Subcutaneous abdominal adipose tissue (tissue), 5 donors: ENCODE data around the gene ZNF521.

Experiments
- H3K27ac ChIP-seq: one replicate; pipeline ENCODE4 v1.7.0; 2013; ENCODE audit warnings: low read depth, mild to moderate bottlenecking, inconsistent platforms, low read length, moderate library complexity
- H3K27me3 ChIP-seq, 5 donors: one replicate each; pipeline ENCODE4 v1.7.0; 2013; ENCODE audit warnings: low read length in 5 of 5, inconsistent platforms in 1 of 5; ENCODE audit not compliant: control insufficient read depth in 5 of 5, insufficient read depth in 4 of 5
- H3K36me3 ChIP-seq, 5 donors: one replicate each; pipeline ENCODE4 v1.7.0; 2013; ENCODE audit warnings: low read length in 5 of 5; ENCODE audit not compliant: control insufficient read depth in 5 of 5, insufficient read depth in 5 of 5
- H3K4me1 ChIP-seq, 5 donors: one replicate each; pipeline ENCODE4 v1.7.0; 2013; ENCODE audit warnings: low read length in 5 of 5, mild to moderate bottlenecking in 3 of 5, moderate library complexity in 1 of 5; ENCODE audit not compliant: control insufficient read depth in 5 of 5, insufficient read depth in 5 of 5
- H3K4me3 ChIP-seq, 5 donors: one replicate each; pipeline ENCODE4 v1.7.0; 2013; ENCODE audit warnings: low read length in 5 of 5, low read depth in 1 of 5
- H3K9ac ChIP-seq, 5 donors: one replicate each; pipeline ENCODE4 v1.7.0; 2013; ENCODE audit warnings: low read length in 5 of 5, mild to moderate bottlenecking in 4 of 5, moderate library complexity in 3 of 5
- H3K9me3 ChIP-seq, 5 donors: one replicate each; pipeline ENCODE4 v1.7.0; 2013; ENCODE audit warnings: low read length in 5 of 5; ENCODE audit not compliant: control insufficient read depth in 5 of 5
- donor health status: healthy.
- donor health status: healthy.
- donor health status: healthy.
- donor health status: healthy.
- donor health status: healthy.

Gene ZNF521

DNA sequence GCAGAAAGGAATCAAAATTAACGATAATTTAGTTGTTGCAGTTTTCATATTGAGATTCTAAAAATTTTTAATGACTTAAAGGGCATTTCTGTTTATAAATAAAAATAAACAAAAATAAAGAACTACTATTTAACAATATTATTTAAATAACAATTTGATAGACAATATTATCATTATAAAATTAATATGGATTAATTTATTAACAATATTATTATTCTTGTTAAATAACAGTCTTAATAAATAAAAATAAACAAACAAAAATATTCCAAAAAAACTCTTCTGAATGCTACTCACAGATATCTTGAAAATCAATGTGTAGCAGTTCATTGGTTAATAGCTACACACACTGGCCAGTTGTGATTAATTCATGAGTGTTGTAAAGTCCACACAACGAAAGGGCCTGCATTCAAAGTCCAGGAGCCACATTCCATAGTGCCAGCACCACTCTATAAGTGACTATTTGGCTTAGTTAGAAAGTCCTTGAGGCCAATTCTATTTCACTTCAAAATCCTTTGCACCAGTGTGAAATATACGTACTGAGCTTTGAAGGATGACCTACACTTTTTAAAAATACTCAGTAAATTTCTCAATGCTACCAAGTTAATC lies 117.1 kb downstream of the ZNF521 start:
- Histone ChIP-seq H3K9me3 (no peaks in the 10 kb centered on the region), H3K27me3 (no peaks in the 10 kb centered on the region), H3K9ac (no peak overlapping the region), H3K27ac (no peak overlapping the region), H3K4me3 (no peak overlapping the region), H3K4me1 (peaks cover 3 to 36% (median 28%) of the 10 kb centered on the region in 5 donors), H3K36me3 (no peaks in the 10 kb centered on the region)

DNA sequence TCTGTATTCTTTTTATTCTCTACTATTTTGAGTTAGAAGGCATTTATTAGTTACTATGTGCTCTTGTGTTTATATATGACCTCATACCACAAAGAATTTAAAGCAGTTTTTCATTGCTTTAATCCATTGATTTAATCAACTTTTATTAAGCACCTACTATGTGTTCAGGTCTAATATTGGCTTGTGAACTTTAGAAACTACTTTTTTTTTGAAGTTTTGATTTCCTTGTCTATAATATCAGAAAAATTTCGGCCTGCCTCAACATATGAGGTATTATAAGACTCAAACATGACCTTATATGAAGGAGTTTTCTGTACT lies 117.7 kb downstream of the ZNF521 start:
- Histone ChIP-seq H3K4me3 (peak overlapping the region in 4 of 5 donors; percentile 38 to 53 (median 44)), H3K9me3 (no peaks in the 10 kb centered on the region), H3K36me3 (no peaks in the 10 kb centered on the region), H3K27me3 (no peaks in the 10 kb centered on the region), H3K27ac (peak overlapping the region; percentile 12), H3K9ac (peak overlapping the region in 2 of 5 donors; percentile 6 to 15), H3K4me1 (peaks cover 3 to 37% (median 26%) of the 10 kb centered on the region in 5 donors)

DNA sequence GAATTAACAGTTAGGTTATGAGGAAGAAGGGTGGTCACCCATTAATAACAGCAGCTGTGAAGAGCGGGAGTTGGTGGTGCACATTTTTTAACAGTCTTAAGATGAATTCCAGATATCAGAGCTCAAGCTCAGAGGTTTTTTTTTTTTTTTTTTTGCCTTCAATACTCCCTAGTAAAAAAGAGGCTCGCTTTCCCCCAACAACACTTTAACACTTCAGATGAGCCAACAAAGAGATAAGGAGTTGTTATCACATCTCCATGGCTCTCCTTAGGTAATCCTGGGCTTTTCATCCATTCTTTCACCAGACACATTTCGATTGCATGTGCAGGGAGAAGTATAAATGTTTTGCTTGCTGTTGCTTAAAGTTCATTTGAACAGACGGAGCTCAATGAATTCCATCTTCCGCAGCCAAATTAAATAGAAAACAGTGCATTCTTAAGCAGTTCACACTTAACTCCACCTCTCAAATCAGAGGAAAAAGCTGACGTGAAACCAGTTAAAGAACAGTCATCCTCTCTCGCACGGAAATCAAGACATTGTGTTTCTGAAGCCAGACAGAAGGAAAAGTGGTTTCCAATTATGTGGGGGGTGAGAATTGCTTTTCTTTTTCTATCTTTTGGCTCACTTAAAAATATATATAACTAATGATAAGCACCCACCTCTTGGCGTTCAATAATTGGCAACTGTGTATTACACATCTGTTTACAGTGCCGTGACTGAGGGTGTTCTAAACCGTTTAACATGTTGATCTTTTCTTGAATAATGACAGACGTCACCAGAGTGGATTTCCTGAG lies 118.2 kb downstream of the ZNF521 start:
- peak overlapping the region; percentile 38 to 53 (median 46) for H3K4me3 ChIP-seq
- peak overlapping the region in 2 of 5 donors; percentile 15 to 56 for H3K9ac ChIP-seq
- peak overlapping the region; percentile 12 for H3K27ac ChIP-seq
- H3K36me3 ChIP-seq = no peaks in the 10 kb centered on the region
- peaks cover 5 to 38% (median 30%) of the 10 kb centered on the region in 5 donors for H3K4me1 ChIP-seq
- H3K27me3 ChIP-seq = no peaks in the 10 kb centered on the region
- H3K9me3 ChIP-seq = no peaks in the 10 kb centered on the region

DNA sequence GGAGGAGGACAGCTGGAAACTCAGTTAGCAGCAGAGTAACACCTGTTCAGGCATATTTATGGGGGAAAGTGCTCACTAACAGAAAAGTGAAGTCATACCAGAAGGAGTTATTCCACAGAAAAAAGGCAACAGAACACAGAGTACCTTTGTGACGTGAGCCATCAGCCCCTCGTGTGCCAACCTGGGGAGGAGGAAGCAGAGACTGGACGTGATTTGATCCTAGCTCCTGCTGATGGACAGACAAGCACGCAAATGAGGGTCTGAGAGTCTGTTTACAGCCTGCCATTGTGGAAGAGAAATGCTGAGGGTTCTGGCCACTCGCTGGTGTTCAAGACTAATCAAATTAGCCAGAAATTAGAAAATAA lies 120.7 kb downstream of the ZNF521 start:
- H3K4me3 ChIP-seq = peak overlapping the region in 2 of 5 donors; percentile 3 to 23
- H3K4me1 ChIP-seq = peaks cover 5 to 44% (median 30%) of the 10 kb centered on the region in 5 donors
- no peaks in the 10 kb centered on the region for H3K27me3 ChIP-seq
- H3K27ac ChIP-seq = peak overlapping the region; percentile 35
- H3K9me3 ChIP-seq = no peaks in the 10 kb centered on the region
- H3K36me3 ChIP-seq = peaks cover 0 to 12% (median 12%) of the 10 kb centered on the region in 5 donors
- H3K9ac ChIP-seq = no peak overlapping the region

DNA sequence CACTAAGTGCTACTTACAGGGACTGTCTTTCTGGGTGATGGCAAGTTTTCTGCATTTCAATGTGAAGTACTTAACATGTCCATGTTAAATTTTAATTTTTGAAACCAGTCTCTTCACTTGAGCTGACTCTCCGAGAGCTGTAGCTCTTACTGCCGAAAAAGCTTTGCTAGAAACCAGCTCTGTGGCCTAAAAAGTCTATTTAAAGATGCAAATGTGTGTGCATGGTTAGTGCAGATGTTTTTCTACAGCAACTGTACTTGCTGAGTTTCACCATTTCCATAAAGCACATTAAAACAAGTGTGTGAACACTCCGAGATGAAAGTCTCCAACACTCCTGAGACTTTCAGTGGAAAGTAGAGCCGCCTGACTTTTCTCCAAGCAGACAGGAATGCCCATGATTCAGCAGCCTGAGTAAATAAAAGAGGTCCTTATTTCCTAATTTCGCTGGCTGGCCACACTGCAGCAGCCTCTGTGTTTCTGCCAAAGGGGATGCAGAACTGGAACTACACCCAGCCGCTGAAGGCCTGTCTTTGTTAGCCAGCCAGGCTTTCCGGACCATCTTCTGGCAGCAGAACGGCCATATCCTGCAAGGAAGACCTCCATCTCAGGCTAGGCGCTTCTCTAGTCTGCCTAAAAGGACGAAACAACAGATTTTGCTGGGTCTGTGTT lies 121.2 kb downstream of the ZNF521 start:
- peak overlapping the region in 3 of 5 donors; percentile 3 to 23 (median 7) for H3K4me3 ChIP-seq
- peak overlapping the region; percentile 35 for H3K27ac ChIP-seq

DNA sequence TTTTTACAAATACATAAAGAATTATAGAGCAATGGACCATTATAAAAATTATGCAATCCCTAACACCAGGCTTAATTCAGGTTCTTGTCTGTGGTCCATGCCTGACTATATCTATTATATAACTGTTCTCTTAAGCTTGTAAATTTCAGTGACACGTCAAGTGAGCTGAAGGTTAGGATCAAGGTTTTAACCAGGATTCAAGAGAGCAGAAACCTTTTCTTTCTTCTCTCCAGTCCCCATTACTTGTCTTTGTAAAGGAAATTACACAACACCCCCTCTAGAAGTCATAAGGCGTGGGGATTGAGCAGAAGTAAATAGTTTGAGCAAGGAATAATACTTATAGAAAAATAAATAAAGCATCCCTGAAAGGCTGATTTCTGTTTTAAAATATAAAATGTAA lies 122.0 kb downstream of the ZNF521 start:
- Histone ChIP-seq H3K27ac (peak overlapping the region; percentile 35), H3K36me3 (peaks cover 0 to 26% (median 19%) of the 10 kb centered on the region in 5 donors), H3K27me3 (no peaks in the 10 kb centered on the region), H3K9me3 (no peaks in the 10 kb centered on the region), H3K4me1 (peaks cover 5 to 44% (median 30%) of the 10 kb centered on the region in 5 donors), H3K9ac (no peak overlapping the region), H3K4me3 (no peak overlapping the region)

More for the DNA sequence above, 121.2 kb downstream of the ZNF521 start:
- H3K4me1 ChIP-seq = peaks cover 5 to 44% (median 30%) of the 10 kb centered on the region in 5 donors
- no peak overlapping the region for H3K9ac ChIP-seq
- H3K27me3 ChIP-seq = no peaks in the 10 kb centered on the region
- no peaks in the 10 kb centered on the region for H3K9me3 ChIP-seq
- H3K36me3 ChIP-seq = peaks cover 0 to 17% (median 15%) of the 10 kb centered on the region in 5 donors

DNA sequence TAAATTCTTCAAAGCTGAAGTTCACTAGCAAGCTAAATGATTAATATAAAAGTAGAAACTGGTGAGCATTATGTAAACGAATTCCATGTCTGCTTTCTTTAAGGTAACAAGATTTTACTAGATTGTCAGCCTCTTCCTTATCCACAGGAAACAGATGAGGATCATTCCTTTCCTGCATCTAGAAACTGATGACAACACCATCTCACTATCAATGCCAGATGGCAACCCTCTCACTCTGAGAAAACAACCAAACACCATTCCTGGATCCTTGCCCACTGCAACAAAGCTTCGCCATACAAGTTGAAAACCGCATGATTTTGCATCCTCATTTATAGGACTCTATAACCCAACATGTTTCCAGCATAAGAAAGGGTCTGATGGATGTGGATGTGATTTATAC lies 122.9 kb downstream of the ZNF521 start:
- no peaks in the 10 kb centered on the region for H3K9me3 ChIP-seq
- peaks cover 5 to 44% (median 30%) of the 10 kb centered on the region in 5 donors for H3K4me1 ChIP-seq
- peaks cover 0 to 30% (median 22%) of the 10 kb centered on the region in 5 donors for H3K36me3 ChIP-seq
- peak overlapping the region; percentile 22 for H3K27ac ChIP-seq
- no peaks in the 10 kb centered on the region for H3K27me3 ChIP-seq
- peak overlapping the region in 1 of 5 donors; percentile 29 for H3K9ac ChIP-seq
- H3K4me3 ChIP-seq = no peak overlapping the region

DNA sequence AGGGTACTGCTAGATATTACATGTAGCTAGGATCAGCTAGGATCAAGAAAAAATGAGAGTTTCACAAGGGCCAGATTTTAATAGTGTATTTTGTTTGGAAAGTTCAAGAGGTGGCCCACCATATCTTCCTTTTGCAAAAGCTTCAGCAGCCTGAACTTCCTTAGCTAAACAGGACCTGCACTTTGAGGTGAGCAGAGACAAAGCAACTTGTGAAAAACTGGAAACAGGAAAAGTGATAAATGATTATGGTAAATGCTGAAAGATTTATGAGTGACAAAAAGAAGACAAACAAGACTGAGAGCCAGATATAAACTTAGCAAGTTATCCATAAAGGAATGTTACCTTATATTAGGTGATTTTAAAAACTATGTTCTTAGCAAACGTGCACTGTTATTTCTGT lies 123.6 kb downstream of the ZNF521 start:
- H3K36me3 ChIP-seq = peaks cover 0 to 30% (median 22%) of the 10 kb centered on the region in 5 donors
- peaks cover 5 to 39% (median 25%) of the 10 kb centered on the region in 5 donors for H3K4me1 ChIP-seq
- H3K9ac ChIP-seq = no peak overlapping the region
- H3K27me3 ChIP-seq = no peaks in the 10 kb centered on the region
- H3K27ac ChIP-seq = peak overlapping the region; percentile 22
- no peaks in the 10 kb centered on the region for H3K9me3 ChIP-seq
- H3K4me3 ChIP-seq = no peak overlapping the region

DNA sequence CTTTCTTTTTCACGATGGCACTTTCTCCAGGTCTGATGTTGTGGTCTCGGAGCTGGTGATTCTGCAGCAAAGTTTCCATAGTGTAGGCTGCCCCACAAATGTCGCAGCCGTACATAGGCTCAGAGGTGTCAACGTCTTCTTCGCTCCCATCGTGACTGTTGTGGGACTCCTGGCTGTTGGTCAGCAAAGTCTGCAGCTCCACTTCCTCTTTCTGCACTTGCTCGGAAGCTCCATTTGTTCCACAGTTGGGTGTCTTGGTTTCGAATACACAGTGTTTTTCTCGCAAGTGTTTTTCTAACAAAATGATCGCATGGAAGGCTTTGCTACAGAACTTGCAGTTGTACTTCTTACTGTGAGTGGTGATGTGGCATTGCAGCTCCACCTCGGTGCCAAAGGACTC lies 126.8 kb downstream of the ZNF521 start:
- H3K9me3 ChIP-seq = no peaks in the 10 kb centered on the region
- H3K4me3 ChIP-seq = no peak overlapping the region
- peaks cover 2 to 21% (median 7%) of the 10 kb centered on the region in 5 donors for H3K4me1 ChIP-seq
- H3K27me3 ChIP-seq = no peaks in the 10 kb centered on the region
- H3K36me3 ChIP-seq = peaks cover 0 to 30% (median 22%) of the 10 kb centered on the region in 5 donors
- no peak overlapping the region for H3K9ac ChIP-seq
- no peak overlapping the region for H3K27ac ChIP-seq
